GM18907 (cell line): ENCODE data around the gene CDC14A.

Experiments used
- ATAC-seq: cut with Tn5 transposase; IDR thresholded peaks from one replicate; pipeline ENCODE4 v1.9.1; 2021; ENCODE audit warnings: mild to moderate bottlenecking, moderate library complexity; ENCODE audit not compliant: unreplicated experiment

The CDC14A gene

GRCh38 chr1:100565937-100566699, 213.8 kb downstream of the CDC14A start:
- ATAC-seq: no peak

- no peak for ATAC-seq
Observed at GRCh38 chr1:100567062-100567461, 214.8 kb downstream of the CDC14A start.
